ENCODE results near the gene CDKN2B. TPM values are rescaled to one million over a fixed set of nuclear protein-coding genes. Genes with fewer than 3 reads are reported as not detected.

CDKN2B gene
- polyA plus RNA-seq, 2 donors = 40.3 to 63.7 TPM

GRCh38 chr9:21989440-21990189, 19.5 kb downstream of the CDKN2B start:
- H3K27ac ChIP-seq (ENCODE audit: low read depth in 2 of 2, low read length in 1 of 2) = no peak overlapping the region
- peaks cover 3 to 7% of the 10 kb centered on the region in 2 donors for H3K27me3 ChIP-seq (ENCODE audit: control insufficient read depth in 1 of 2, insufficient read depth in 2 of 2, low read length in 2 of 2)
- H3K4me3 ChIP-seq (ENCODE audit: low read depth in 1 of 2, low read length in 2 of 2) = peak overlapping the region in 1 of 2 donors; percentile 1
- WGBS, 2 donors = 19 to 34% methylated on average over 35 of the region's 35 CpGs
- peaks cover 0 to 9% of the 10 kb centered on the region in 2 donors for H3K9me3 ChIP-seq (ENCODE audit: control insufficient read depth in 2 of 2, insufficient read depth in 1 of 2, low read depth in 1 of 2, low read length in 1 of 2)
- H3K36me3 ChIP-seq (ENCODE audit: control insufficient read depth in 2 of 2, insufficient read depth in 2 of 2, low read length in 1 of 2) = no peaks in the 10 kb centered on the region
- H3K4me1 ChIP-seq (ENCODE audit: control insufficient read depth in 2 of 2, insufficient read depth in 2 of 2, low read length in 1 of 2) = no peaks in the 10 kb centered on the region

- Histone ChIP-seq H3K9me3 (ENCODE audit: control insufficient read depth in 2 of 2, insufficient read depth in 1 of 2, low read depth in 1 of 2, low read length in 1 of 2) (peaks cover 0 to 9% of the 10 kb centered on the region in 2 donors), H3K27me3 (ENCODE audit: control insufficient read depth in 1 of 2, insufficient read depth in 2 of 2, low read length in 2 of 2) (peaks cover 3 to 7% of the 10 kb centered on the region in 2 donors), H3K4me3 (ENCODE audit: low read depth in 1 of 2, low read length in 2 of 2) (no peak overlapping the region), H3K4me1 (ENCODE audit: control insufficient read depth in 2 of 2, insufficient read depth in 2 of 2, low read length in 1 of 2) (no peaks in the 10 kb centered on the region), H3K27ac (ENCODE audit: low read depth in 2 of 2, low read length in 1 of 2) (no peak overlapping the region), H3K36me3 (ENCODE audit: control insufficient read depth in 2 of 2, insufficient read depth in 2 of 2, low read length in 1 of 2) (no peaks in the 10 kb centered on the region)
- WGBS, 2 donors = 33 to 44% methylated on average over 9 of the region's 9 CpGs
Observed at GRCh38 chr9:21988056-21988990, 20.8 kb downstream of the CDKN2B start.

- WGBS, 2 donors = 68 to 80% methylated on average over 5 of the region's 5 CpGs
- H3K4me3 ChIP-seq (ENCODE audit: low read depth in 1 of 2, low read length in 2 of 2) = no peak overlapping the region
- no peaks in the 10 kb centered on the region for H3K4me1 ChIP-seq (ENCODE audit: control insufficient read depth in 2 of 2, insufficient read depth in 2 of 2, low read length in 1 of 2)
- H3K9me3 ChIP-seq (ENCODE audit: control insufficient read depth in 2 of 2, insufficient read depth in 1 of 2, low read depth in 1 of 2, low read length in 1 of 2) = peaks cover 0 to 9% of the 10 kb centered on the region in 2 donors
- H3K27ac ChIP-seq (ENCODE audit: low read depth in 2 of 2, low read length in 1 of 2) = no peak overlapping the region
- H3K36me3 ChIP-seq (ENCODE audit: control insufficient read depth in 2 of 2, insufficient read depth in 2 of 2, low read length in 1 of 2) = no peaks in the 10 kb centered on the region
- H3K27me3 ChIP-seq (ENCODE audit: control insufficient read depth in 1 of 2, insufficient read depth in 2 of 2, low read length in 2 of 2) = peaks cover 3 to 7% of the 10 kb centered on the region in 2 donors
Observed at GRCh38 chr9:21985964-21986667, 23.0 kb downstream of the CDKN2B start.

- no peaks in the 10 kb centered on the region for H3K36me3 ChIP-seq (ENCODE audit: control insufficient read depth in 2 of 2, insufficient read depth in 2 of 2, low read length in 1 of 2)
- H3K4me3 ChIP-seq (ENCODE audit: low read depth in 1 of 2, low read length in 2 of 2) = no peak overlapping the region
- no peaks in the 10 kb centered on the region for H3K9me3 ChIP-seq (ENCODE audit: control insufficient read depth in 2 of 2, insufficient read depth in 1 of 2, low read depth in 1 of 2, low read length in 1 of 2)
- no peaks in the 10 kb centered on the region for H3K4me1 ChIP-seq (ENCODE audit: control insufficient read depth in 2 of 2, insufficient read depth in 2 of 2, low read length in 1 of 2)
- no peak overlapping the region for H3K27ac ChIP-seq (ENCODE audit: low read depth in 2 of 2, low read length in 1 of 2)
- H3K27me3 ChIP-seq (ENCODE audit: control insufficient read depth in 1 of 2, insufficient read depth in 2 of 2, low read length in 2 of 2) = peaks cover 0 to 4% of the 10 kb centered on the region in 2 donors
Observed at GRCh38 chr9:21984101-21984500, 25.0 kb downstream of the CDKN2B start.

- 64 to 65% methylated on average over 1 of the region's 1 CpG for WGBS, 2 donors
- Histone ChIP-seq H3K9me3 (ENCODE audit: control insufficient read depth in 2 of 2, insufficient read depth in 1 of 2, low read depth in 1 of 2, low read length in 1 of 2) (no peaks in the 10 kb centered on the region), H3K27ac (ENCODE audit: low read depth in 2 of 2, low read length in 1 of 2) (no peak overlapping the region), H3K27me3 (ENCODE audit: control insufficient read depth in 1 of 2, insufficient read depth in 2 of 2, low read length in 2 of 2) (peaks cover 0 to 7% of the 10 kb centered on the region in 2 donors), H3K36me3 (ENCODE audit: control insufficient read depth in 2 of 2, insufficient read depth in 2 of 2, low read length in 1 of 2) (no peaks in the 10 kb centered on the region), H3K4me3 (ENCODE audit: low read depth in 1 of 2, low read length in 2 of 2) (no peak overlapping the region), H3K4me1 (ENCODE audit: control insufficient read depth in 2 of 2, insufficient read depth in 2 of 2, low read length in 1 of 2) (no peaks in the 10 kb centered on the region)
Observed at GRCh38 chr9:21983561-21983935, 25.6 kb downstream of the CDKN2B start.

- Histone ChIP-seq H3K4me3 (ENCODE audit: low read depth in 1 of 2, low read length in 2 of 2) (no peak overlapping the region), H3K4me1 (ENCODE audit: control insufficient read depth in 2 of 2, insufficient read depth in 2 of 2, low read length in 1 of 2) (no peaks in the 10 kb centered on the region), H3K27me3 (ENCODE audit: control insufficient read depth in 1 of 2, insufficient read depth in 2 of 2, low read length in 2 of 2) (peaks cover 0 to 7% of the 10 kb centered on the region in 2 donors), H3K36me3 (ENCODE audit: control insufficient read depth in 2 of 2, insufficient read depth in 2 of 2, low read length in 1 of 2) (no peaks in the 10 kb centered on the region), H3K9me3 (ENCODE audit: control insufficient read depth in 2 of 2, insufficient read depth in 1 of 2, low read depth in 1 of 2, low read length in 1 of 2) (no peaks in the 10 kb centered on the region), H3K27ac (ENCODE audit: low read depth in 2 of 2, low read length in 1 of 2) (no peak overlapping the region)
- 65 to 83% methylated on average over 1 of the region's 1 CpG for WGBS, 2 donors
Observed at GRCh38 chr9:21982861-21983560, 26.1 kb downstream of the CDKN2B start.

GRCh38 chr9:21982391-21982790, 26.7 kb downstream of the CDKN2B start:
- H3K27me3 ChIP-seq (ENCODE audit: control insufficient read depth in 1 of 2, insufficient read depth in 2 of 2, low read length in 2 of 2) = peaks cover 0 to 7% of the 10 kb centered on the region in 2 donors
- H3K9me3 ChIP-seq (ENCODE audit: control insufficient read depth in 2 of 2, insufficient read depth in 1 of 2, low read depth in 1 of 2, low read length in 1 of 2) = no peaks in the 10 kb centered on the region
- no peaks in the 10 kb centered on the region for H3K36me3 ChIP-seq (ENCODE audit: control insufficient read depth in 2 of 2, insufficient read depth in 2 of 2, low read length in 1 of 2)
- no peak overlapping the region for H3K4me3 ChIP-seq (ENCODE audit: low read depth in 1 of 2, low read length in 2 of 2)
- WGBS, 2 donors = 60 to 76% methylated on average over 1 of the region's 1 CpG
- H3K4me1 ChIP-seq (ENCODE audit: control insufficient read depth in 2 of 2, insufficient read depth in 2 of 2, low read length in 1 of 2) = no peaks in the 10 kb centered on the region
- no peak overlapping the region for H3K27ac ChIP-seq (ENCODE audit: low read depth in 2 of 2, low read length in 1 of 2)

- Histone ChIP-seq H3K27me3 (ENCODE audit: control insufficient read depth in 1 of 2, insufficient read depth in 2 of 2, low read length in 2 of 2) (peaks cover 3 to 27% of the 10 kb centered on the region in 2 donors), H3K4me1 (ENCODE audit: control insufficient read depth in 2 of 2, insufficient read depth in 2 of 2, low read length in 1 of 2) (peaks cover 0 to 8% of the 10 kb centered on the region in 2 donors), H3K27ac (ENCODE audit: low read depth in 2 of 2, low read length in 1 of 2) (no peak overlapping the region), H3K36me3 (ENCODE audit: control insufficient read depth in 2 of 2, insufficient read depth in 2 of 2, low read length in 1 of 2) (no peaks in the 10 kb centered on the region), H3K9me3 (ENCODE audit: control insufficient read depth in 2 of 2, insufficient read depth in 1 of 2, low read depth in 1 of 2, low read length in 1 of 2) (no peaks in the 10 kb centered on the region), H3K4me3 (ENCODE audit: low read depth in 1 of 2, low read length in 2 of 2) (no peak overlapping the region)
- WGBS, 2 donors = 30 to 31% methylated on average over 19 of the region's 19 CpGs
Observed at GRCh38 chr9:21976334-21976875, 32.7 kb downstream of the CDKN2B start.
